ENCODE measurements around the gene HOXC6. TPM values are rescaled to one million over a fixed set of nuclear protein-coding genes. Genes with fewer than 3 reads are reported as not detected.

HOXC6 gene
- total and polyA plus RNA-seq, 10 of the 15 experiments (the other 5 are each of a cell fraction or from before 2014, with no cell fraction given): 0.02 to 0.55 (median 0.45) TPM; not detected in 4

- Histone ChIP-seq H2AFZ (ENCODE audit: control insufficient read depth, low read depth, low read length) (peak within 1 kb of the TSS; percentile 73), H3K4me3 (peak within 1 kb of the TSS; percentile 84), H4K20me1 (ENCODE audit: control insufficient read depth, insufficient read depth) (no peaks in the 10 kb centered on the region), H3K4me2 (ENCODE audit: control insufficient read depth, insufficient read depth) (peak within 1 kb of the TSS; percentile 90), H3K27me3 (replicated peaks in 1 of 2; ENCODE audit: control insufficient read depth in 2 of 2, insufficient read depth in 2 of 2, low read length in 1 of 2) (no peaks in the 10 kb centered on the region), H3K79me2 (ENCODE audit: control insufficient read depth, insufficient read depth, low read length) (peaks cover 14% of the 10 kb centered on the region), H3K36me3 (ENCODE audit: control insufficient read depth in 2 of 2, insufficient read depth in 2 of 2, low read length in 1 of 2) (no peaks in the 10 kb centered on the region), H3K4me1 (ENCODE audit: control insufficient read depth, insufficient read depth, low read length) (peaks cover 22% of the 10 kb centered on the region), H3K27ac (ENCODE audit: control insufficient read depth, insufficient read depth) (peak within 1 kb of the TSS; percentile 89), H3K9ac (ENCODE audit: control insufficient read depth, insufficient read depth, low read length) (peak within 1 kb of the TSS; percentile 93), H3K9me3 (replicated peaks; ENCODE audit: control insufficient read depth, insufficient read depth, low read length) (no peaks in the 10 kb centered on the region)
- RAD21 ChIA-PET (ENCODE audit: unreplicated experiment): interaction anchor here (0.7 to 6.0 kb wide), 19 partner anchors 9 to 297 kb away, joined by 3 to 56 read pairs (median 4); partner anchors contain the start of genes HOXC5, HOXC8 and SMUG1
- in situ Hi-C loops (cut with MboI): no loop called here
- TSS peak; percentile 90 for BruUV-seq (replicated peaks)
- ATAC-seq: peak; percentile 86
- WGBS (ENCODE audit: insufficient coverage, insufficient replicate concordance, low lambda C conversion rate, missing lambda C conversion rate): 1% methylated on average over 48 of the region's 52 CpGs
- CTCF ChIA-PET: interaction anchor here (0.6 to 6.7 kb wide), 23 partner anchors 9 to 430 kb away, joined by 3 to 86 read pairs (median 6); partner anchors contain the start of genes HOXC5, HOXC6, HOXC8 and SMUG1
- SMC1A ChIA-PET (ENCODE audit: uncharacterized antibody, unreplicated experiment): interaction anchor here (0.7 to 4.6 kb wide), 20 partner anchors 9 to 379 kb away, joined by 3 to 37 read pairs (median 4); partner anchors contain the start of genes HOXC5, HOXC6 and SMUG1
- FAIRE-seq: peak; percentile 92
- POLR2A ChIA-PET: interaction anchor here (0.6 to 3.7 kb wide), 22 partner anchors 10 to 495 kb away, joined by 3 to 24 read pairs (median 6); partner anchors contain the start of genes CBX5, COPZ1, HNRNPA1 and SMUG1
- intact Hi-C loops (cut with micrococcal nuclease; ENCODE audit: unreplicated experiment): loop anchor here (1.0 kb wide), 1 partner anchor 36 kb away; no protein-coding TSS in a partner anchor
- no peak for DNase-seq (ENCODE audit: low read depth, low spot score)
- TF ChIP-seq SPI1 (IDR thresholded peaks at IDR 0.05; ENCODE audit: borderline replicate concordance, insufficient read depth, low read depth, low read length) (peak; percentile 63; the same call in 1 of the 2 replicates), RUNX3 (IDR thresholded peaks at IDR 0.05; ENCODE audit: low read length) (no peak), USF1 (IDR thresholded peaks at IDR 0.05; ENCODE audit: borderline replicate concordance, extremely low read length, insufficient read depth, low read depth, low read length) (peak; percentile 78), NFYB (IDR thresholded peaks at IDR 0.05; ENCODE audit: insufficient read depth, low read depth, low read length) (peak; percentile 64; the same call in 1 of the 2 replicates), RAD51 (IDR thresholded peaks at IDR 0.05) (peak; percentile 90), PAX8 (IDR thresholded peaks at IDR 0.05) (peak; percentile 67; the same call in 1 of the 2 replicates), NFIC (IDR thresholded peaks at IDR 0.05; ENCODE audit: low read depth, low read length) (no peak), POU2F2 (IDR thresholded peaks at IDR 0.05; ENCODE audit: borderline replicate concordance, low read depth, low read length) (0 out of 3 replicates have a peak, but pooled peaks have one; percentile 22), SMARCA5 (IDR thresholded peaks at IDR 0.05) (0 out of 2 replicates have a peak, but pooled peaks have one; percentile 8), ZNF384 (IDR thresholded peaks at IDR 0.05; ENCODE audit: borderline replicate concordance, low read depth, low read length) (0 out of 2 replicates have a peak, but pooled peaks have one; percentile 15), CREM (IDR thresholded peaks at IDR 0.05; ENCODE audit: low read depth) (no peak), CHD4 (IDR thresholded peaks at IDR 0.05) (no peak), USF2 (IDR thresholded peaks at IDR 0.05; ENCODE audit: borderline replicate concordance, low read depth, low read length) (peak; percentile 67), BACH1 (IDR thresholded peaks at IDR 0.05; ENCODE audit: borderline replicate concordance) (0 out of 2 replicates have a peak, but pooled peaks have one; percentile 36), MTA3 (IDR thresholded peaks at IDR 0.05; ENCODE audit: borderline replicate concordance, low read length) (peak; percentile 45; the same call in 1 of the 2 replicates), LARP7 (IDR thresholded peaks at IDR 0.05) (peak; percentile 46; the same call in 1 of the 2 replicates)
- TF ChIP-seq, protein P1, sequence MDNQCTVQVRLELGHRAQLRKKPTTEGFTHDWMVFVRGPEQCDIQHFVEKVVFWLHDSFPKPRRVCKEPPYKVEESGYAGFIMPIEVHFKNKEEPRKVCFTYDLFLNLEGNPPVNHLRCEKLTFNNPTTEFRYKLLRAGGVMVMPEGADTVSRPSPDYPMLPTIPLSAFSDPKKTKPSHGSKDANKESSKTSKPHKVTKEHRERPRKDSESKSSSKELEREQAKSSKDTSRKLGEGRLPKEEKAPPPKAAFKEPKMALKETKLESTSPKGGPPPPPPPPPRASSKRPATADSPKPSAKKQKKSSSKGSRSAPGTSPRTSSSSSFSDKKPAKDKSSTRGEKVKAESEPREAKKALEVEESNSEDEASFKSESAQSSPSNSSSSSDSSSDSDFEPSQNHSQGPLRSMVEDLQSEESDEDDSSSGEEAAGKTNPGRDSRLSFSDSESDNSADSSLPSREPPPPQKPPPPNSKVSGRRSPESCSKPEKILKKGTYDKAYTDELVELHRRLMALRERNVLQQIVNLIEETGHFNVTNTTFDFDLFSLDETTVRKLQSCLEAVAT (IDR thresholded peaks at IDR 0.05): 0 out of 2 replicates have a peak, but pooled peaks have one; percentile 7
- TF ChIP-seq, protein P2, sequence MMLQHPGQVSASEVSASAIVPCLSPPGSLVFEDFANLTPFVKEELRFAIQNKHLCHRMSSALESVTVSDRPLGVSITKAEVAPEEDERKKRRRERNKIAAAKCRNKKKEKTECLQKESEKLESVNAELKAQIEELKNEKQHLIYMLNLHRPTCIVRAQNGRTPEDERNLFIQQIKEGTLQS (IDR thresholded peaks at IDR 0.05; ENCODE audit: borderline replicate concordance, extremely low read depth, low read depth, low read length): peak; percentile 47; the same call in 1 of the 2 replicates
These were observed 25.8 kb downstream of the HOXC6 start, which contains the start of gene HOXC4 for GRCh38 chr12:54053751-54054741. TSS of gene HOXC4 (plus strand) at chr12:54053835. CDS start at chr12:54053923, 88 bp downstream.

Data from GM12878 (cell line).